GM21447 (cell line): Measurements from ENCODE around the gene SF3B4.
"Not testable (repeated sequence)": the region's sequence is repeated elsewhere in the genome, so short reads cannot be mapped to it uniquely, and the experiment has no call there.

Experiments
- ATAC-seq: cut with Tn5 transposase; IDR thresholded peaks from one replicate; pipeline ENCODE4 v1.9.1; 2021; ENCODE audit not compliant: unreplicated experiment

SF3B4 gene

DNA sequence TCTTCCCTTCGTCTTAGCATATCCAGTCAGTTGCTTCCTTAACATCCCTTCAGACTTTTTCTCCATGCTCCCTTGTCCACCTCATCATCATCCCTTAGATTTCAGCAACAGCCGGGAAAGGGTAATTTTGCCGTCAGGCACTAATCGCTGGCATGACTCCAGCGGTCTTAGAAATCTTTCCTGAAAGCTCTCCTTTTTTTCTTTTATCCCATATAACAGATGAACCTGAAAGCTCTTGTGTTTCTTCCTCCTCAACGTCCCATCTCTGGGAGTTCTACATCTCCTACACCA, 38.7 kb downstream of the SF3B4 start:
- no peak for ATAC-seq

GRCh38 chr1:149888247-149888998, 39.2 kb downstream of the SF3B4 start:
- peak; percentile 28 for ATAC-seq

- peak; percentile 51 for ATAC-seq
Observed at GRCh38 chr1:149887456-149888246, 40.0 kb downstream of the SF3B4 start.

- not testable (repeated sequence) for ATAC-seq
Observed at GRCh38 chr1:149887196-149887455, 40.5 kb downstream of the SF3B4 start.

GRCh38 chr1:149886396-149887195, 41.0 kb downstream of the SF3B4 start:
- ATAC-seq, result peak; percentile 49

GRCh38 chr1:149886121-149886395, 41.5 kb downstream of the SF3B4 start:
- not testable (repeated sequence) for ATAC-seq

GRCh38 chr1:149885339-149886120, 42.1 kb downstream of the SF3B4 start:
- ATAC-seq, result no peak

DNA sequence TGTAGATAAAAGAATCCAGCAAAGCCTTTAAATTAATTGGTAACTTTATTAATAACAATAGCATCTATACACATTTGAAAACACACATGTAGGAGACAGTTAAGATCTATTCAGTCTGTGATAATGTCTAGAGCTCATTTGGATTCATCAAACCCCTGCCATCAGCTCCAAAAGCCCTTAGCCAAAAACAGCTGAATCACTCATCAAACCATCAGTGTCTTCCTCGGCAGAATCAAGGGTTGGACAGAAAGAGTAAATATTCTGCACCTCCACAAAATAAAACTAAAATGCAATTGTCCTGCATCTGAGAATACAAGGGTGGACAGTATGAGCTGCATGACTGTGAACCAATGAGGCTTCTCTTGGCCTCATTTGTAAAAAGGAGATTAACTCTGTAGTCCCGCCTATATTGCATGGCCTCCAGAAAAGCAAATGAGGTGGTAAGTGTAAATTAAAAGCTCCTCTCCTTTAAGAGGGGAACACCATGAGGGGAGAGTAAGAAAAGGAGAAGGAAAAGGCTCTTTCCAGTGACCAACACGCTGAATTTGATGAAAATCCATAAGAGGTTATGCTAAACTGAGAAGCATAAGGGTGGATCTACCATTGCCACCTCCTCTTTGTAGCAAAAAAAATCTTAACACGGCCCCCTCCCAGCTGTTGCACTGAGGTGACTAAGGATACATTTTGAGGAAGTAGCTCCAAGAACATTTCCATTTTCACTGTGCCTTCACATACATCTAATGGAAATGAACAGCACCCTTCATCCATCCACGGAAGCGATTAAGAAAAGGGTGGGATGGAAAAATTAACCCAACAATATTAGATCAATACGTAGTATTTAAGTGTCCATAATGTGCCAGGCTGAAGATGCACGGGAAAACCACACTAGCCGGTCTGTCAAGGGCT, 42.9 kb downstream of the SF3B4 start:
- ATAC-seq, result no peak

DNA sequence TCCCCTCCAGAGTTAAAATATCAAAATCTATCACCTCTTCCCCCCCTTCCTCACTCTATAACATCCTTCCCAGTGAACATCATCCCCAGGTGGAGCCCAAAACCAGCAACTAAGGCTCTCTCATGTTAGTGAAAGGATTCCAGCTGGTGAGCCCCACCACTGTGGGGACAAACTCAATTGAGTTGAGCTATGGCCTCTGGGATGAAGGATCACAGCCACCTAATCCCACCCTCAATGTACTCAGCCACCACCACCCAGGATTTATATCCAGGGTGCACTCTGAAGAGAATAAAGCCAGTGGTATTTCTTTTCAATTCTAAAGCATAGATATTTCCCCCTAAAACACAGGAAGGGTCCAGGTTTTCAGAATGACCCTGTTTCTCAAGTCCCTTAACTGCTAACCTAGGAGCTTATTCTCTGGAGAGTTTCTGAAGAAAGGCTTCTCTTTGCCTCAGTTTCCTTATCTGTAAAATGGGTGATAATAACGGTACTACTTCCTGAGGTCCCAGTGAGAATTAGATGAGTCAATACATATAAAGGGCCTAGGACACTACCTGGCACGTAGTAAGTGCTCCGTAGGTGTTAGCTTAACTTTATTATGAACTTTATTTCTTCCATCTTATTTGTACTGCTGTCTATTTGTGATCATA, 43.9 kb downstream of the SF3B4 start:
- no peak for ATAC-seq

- ATAC-seq, result no peak
Observed at GRCh38 chr1:149881876-149882275, 45.7 kb downstream of the SF3B4 start.

DNA sequence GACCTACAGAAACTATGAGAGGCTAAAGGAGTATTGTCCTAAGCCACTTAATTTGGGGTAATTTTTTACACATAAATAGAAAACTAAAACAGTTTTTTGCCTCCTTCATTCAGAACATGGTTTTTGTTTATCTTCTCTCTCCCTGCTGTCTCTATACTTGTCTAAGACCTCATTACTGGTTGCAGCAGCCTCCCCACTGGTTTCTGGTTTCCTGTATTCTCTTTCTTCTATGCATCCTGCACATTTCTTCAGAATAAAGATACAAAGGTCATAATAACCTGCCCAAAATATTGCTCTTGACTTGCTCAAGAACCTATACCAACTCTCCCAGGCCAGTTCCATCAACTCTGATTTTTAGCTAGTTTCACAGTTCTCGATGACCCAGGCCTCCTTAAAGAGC, 48.0 kb downstream of the SF3B4 start:
- ATAC-seq, result no peak

GRCh38 chr1:149877211-149877946, 50.2 kb downstream of the SF3B4 start:
- no peak for ATAC-seq
